ENCODE measurements around the gene FTSJ3.
"Not testable (repeated sequence)": the region's sequence is repeated elsewhere in the genome, so short reads cannot be mapped to it uniquely, and the experiment has no call there.

The FTSJ3 gene

DNA sequence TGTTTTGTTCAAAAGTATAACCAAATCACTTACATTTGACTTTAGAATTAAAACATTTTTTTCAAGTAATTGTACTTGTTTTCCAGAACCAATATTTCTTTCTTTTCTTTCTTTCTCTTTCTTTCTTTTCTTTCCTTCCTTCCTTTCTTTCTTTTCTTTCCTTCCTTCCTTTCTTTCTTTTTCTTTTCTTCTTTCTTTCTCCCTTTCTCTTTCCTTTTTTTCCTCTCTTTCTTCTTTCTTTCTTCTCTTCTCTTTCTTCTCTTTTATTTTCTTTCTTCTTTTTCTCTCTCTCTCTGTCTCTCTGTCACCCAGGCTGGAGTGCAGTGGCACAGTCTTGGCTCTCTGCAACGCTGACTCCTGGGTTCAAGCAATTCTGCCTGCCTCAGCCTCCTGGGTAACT, 26.7 kb downstream of the FTSJ3 start:
- H3K27me3 ChIP-seq (ENCODE audit: insufficient read depth, poor library complexity, severe bottlenecking): no peaks in the 10 kb centered on the region
- no peak overlapping the region for H3K4me3 ChIP-seq (replicated peaks; ENCODE audit: insufficient read depth, low read length)
- no peak overlapping the region for H3K27ac ChIP-seq (replicated peaks)
- DNase-seq (ENCODE audit: low read depth in 1 of 2, low spot score in 1 of 2): no peak
- TF ChIP-seq, protein P1, sequence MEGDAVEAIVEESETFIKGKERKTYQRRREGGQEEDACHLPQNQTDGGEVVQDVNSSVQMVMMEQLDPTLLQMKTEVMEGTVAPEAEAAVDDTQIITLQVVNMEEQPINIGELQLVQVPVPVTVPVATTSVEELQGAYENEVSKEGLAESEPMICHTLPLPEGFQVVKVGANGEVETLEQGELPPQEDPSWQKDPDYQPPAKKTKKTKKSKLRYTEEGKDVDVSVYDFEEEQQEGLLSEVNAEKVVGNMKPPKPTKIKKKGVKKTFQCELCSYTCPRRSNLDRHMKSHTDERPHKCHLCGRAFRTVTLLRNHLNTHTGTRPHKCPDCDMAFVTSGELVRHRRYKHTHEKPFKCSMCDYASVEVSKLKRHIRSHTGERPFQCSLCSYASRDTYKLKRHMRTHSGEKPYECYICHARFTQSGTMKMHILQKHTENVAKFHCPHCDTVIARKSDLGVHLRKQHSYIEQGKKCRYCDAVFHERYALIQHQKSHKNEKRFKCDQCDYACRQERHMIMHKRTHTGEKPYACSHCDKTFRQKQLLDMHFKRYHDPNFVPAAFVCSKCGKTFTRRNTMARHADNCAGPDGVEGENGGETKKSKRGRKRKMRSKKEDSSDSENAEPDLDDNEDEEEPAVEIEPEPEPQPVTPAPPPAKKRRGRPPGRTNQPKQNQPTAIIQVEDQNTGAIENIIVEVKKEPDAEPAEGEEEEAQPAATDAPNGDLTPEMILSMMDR (IDR thresholded peaks at IDR 0.05; ENCODE audit: insufficient read depth, low read length): no peak
- TF ChIP-seq POLR2AphosphoS5 (IDR thresholded peaks at IDR 0.05; ENCODE audit: low read depth) (no peak), SPI1 (IDR thresholded peaks at IDR 0.05; ENCODE audit: borderline replicate concordance, low read depth) (no peak), GABPA (IDR thresholded peaks at IDR 0.05; ENCODE audit: low read depth) (no peak)
- TF ChIP-seq, protein P2, sequence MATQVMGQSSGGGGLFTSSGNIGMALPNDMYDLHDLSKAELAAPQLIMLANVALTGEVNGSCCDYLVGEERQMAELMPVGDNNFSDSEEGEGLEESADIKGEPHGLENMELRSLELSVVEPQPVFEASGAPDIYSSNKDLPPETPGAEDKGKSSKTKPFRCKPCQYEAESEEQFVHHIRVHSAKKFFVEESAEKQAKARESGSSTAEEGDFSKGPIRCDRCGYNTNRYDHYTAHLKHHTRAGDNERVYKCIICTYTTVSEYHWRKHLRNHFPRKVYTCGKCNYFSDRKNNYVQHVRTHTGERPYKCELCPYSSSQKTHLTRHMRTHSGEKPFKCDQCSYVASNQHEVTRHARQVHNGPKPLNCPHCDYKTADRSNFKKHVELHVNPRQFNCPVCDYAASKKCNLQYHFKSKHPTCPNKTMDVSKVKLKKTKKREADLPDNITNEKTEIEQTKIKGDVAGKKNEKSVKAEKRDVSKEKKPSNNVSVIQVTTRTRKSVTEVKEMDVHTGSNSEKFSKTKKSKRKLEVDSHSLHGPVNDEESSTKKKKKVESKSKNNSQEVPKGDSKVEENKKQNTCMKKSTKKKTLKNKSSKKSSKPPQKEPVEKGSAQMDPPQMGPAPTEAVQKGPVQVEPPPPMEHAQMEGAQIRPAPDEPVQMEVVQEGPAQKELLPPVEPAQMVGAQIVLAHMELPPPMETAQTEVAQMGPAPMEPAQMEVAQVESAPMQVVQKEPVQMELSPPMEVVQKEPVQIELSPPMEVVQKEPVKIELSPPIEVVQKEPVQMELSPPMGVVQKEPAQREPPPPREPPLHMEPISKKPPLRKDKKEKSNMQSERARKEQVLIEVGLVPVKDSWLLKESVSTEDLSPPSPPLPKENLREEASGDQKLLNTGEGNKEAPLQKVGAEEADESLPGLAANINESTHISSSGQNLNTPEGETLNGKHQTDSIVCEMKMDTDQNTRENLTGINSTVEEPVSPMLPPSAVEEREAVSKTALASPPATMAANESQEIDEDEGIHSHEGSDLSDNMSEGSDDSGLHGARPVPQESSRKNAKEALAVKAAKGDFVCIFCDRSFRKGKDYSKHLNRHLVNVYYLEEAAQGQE (IDR thresholded peaks at IDR 0.05; ENCODE audit: insufficient replicate concordance, low read depth): no peak

DNA sequence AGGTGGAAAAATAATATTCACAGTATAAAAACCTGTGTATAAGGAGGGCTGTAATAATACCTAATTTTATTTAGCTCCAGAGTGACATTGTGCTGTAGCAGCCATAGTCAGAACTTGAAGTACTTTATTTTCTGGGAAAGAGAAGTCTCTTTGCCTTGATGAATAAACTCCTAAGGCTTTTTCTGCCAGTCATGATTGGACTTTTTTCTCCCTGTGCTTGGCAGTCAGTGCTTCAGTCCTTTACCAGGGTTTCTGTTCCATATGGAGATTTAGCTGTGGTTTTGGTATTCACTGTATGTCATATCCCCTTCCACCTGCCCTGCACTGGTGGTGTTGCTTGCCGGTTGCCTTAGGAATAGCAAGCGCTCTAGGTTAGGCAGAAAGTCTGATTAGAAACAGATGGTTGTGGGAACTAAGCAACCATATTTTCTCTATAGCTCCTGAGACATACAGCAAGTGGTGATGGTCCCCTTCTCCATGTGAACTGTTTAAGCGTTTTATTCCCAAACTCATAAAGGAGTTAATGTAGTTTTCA, 28.8 kb downstream of the FTSJ3 start:
- Histone ChIP-seq H3K27ac (replicated peaks) (no peak overlapping the region), H3K4me3 (replicated peaks; ENCODE audit: insufficient read depth, low read length) (no peak overlapping the region), H3K27me3 (ENCODE audit: insufficient read depth, poor library complexity, severe bottlenecking) (no peaks in the 10 kb centered on the region)
- TF ChIP-seq, protein P1 (IDR thresholded peaks at IDR 0.05; ENCODE audit: insufficient read depth, low read length): no peak
- TF ChIP-seq SPI1 (IDR thresholded peaks at IDR 0.05; ENCODE audit: borderline replicate concordance, low read depth) (no peak), POLR2AphosphoS5 (IDR thresholded peaks at IDR 0.05; ENCODE audit: low read depth) (no peak), GABPA (IDR thresholded peaks at IDR 0.05; ENCODE audit: low read depth) (no peak)
- TF ChIP-seq, protein P2 (IDR thresholded peaks at IDR 0.05; ENCODE audit: insufficient replicate concordance, low read depth): no peak
- DNase-seq (ENCODE audit: low read depth in 1 of 2, low spot score in 1 of 2): no peak

DNA sequence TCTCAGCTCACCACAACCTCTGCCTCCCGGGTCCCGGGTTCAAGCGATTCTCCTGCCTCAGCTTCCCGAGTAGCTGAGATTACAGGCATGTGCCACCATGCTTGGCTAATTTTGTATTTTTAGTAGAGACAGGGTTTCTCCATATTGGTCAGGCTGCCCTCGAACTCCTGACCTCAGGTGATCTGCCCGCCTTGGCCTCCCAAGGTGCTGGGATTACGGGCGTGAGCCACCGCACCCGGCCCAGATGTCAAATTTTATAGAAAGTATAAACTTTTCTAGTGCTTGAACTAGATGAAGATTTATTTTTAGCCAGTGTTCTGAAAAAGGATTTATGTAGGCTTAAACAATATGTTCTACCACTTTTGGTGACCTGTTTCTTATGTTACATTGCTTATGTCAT, 31.1 kb downstream of the FTSJ3 start:
- not testable (repeated sequence) for DNase-seq (ENCODE audit: low read depth in 1 of 2, low spot score in 1 of 2); H3K4me3 ChIP-seq (replicated peaks; ENCODE audit: insufficient read depth, low read length)

DNA sequence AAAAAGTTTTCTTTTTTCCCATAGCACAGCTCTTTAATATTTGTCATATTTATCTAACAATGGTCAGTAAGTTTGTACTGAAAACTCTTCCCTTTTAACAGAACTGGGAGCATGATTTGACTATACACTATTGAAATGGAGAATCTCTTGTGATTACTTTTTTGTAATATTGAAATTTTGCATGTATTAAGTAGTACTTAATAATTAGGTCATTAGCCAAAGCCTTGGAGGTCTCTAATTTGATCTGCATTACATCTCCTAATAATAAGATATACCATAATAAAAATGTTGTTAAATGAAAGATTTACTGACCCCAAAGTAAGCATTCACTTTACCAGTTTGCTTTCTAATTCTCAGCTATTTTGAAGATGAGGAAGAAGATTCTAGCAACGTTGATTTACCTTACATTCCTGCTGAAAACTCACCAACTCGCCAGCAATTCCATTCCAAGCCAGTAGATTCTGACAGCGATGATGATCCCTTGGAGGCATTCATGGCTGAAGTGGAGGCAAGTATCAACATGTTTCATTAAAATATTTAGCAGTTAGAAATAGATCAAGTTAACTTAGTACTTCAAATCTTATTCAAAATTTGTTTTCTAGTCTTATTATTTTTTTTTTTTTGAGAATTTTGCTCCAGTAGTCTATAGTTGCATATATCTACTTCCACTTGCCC, 35.3 kb downstream of the FTSJ3 start:
- H3K27ac ChIP-seq (replicated peaks): no peak overlapping the region
- TF ChIP-seq, protein P2 (IDR thresholded peaks at IDR 0.05; ENCODE audit: insufficient replicate concordance, low read depth): no peak
- TF ChIP-seq, protein P1 (IDR thresholded peaks at IDR 0.05; ENCODE audit: insufficient read depth, low read length): no peak
- TF ChIP-seq GABPA (IDR thresholded peaks at IDR 0.05; ENCODE audit: low read depth): no peak
- no peak for TF ChIP-seq POLR2AphosphoS5 (IDR thresholded peaks at IDR 0.05; ENCODE audit: low read depth)
- no peak for TF ChIP-seq SPI1 (IDR thresholded peaks at IDR 0.05; ENCODE audit: borderline replicate concordance, low read depth)
- no peak overlapping the region for H3K4me3 ChIP-seq (replicated peaks; ENCODE audit: insufficient read depth, low read length)
- H3K27me3 ChIP-seq (ENCODE audit: insufficient read depth, poor library complexity, severe bottlenecking): no peaks in the 10 kb centered on the region
- no peak for DNase-seq (ENCODE audit: low read depth in 1 of 2, low spot score in 1 of 2)

More for the DNA sequence above, 31.1 kb downstream of the FTSJ3 start:
- H3K27ac ChIP-seq (replicated peaks); H3K27me3 ChIP-seq (ENCODE audit: insufficient read depth, poor library complexity, severe bottlenecking): not testable (repeated sequence)

Data from HL-60 (cell line).